ENCODE data around the gene MTO1. TPM values are rescaled to one million over a fixed set of nuclear protein-coding genes. Genes with fewer than 3 reads are reported as not detected.

Gene MTO1
- total and polyA plus RNA-seq, 12 donors: 14.0 to 29.9 (median 22.9) TPM

- peak in 1 of 7 donors; percentile 34 for DNase-seq
- H3K27ac ChIP-seq: no peak overlapping the region
- H3K36me3 ChIP-seq (replicated peaks in 1 of 2): no peaks in the 10 kb centered on the region
- intact Hi-C loops (cut with DNase I): loop anchor here (5.0 to 10.0 kb wide), 2 partner anchors 43 to 56 kb away; no protein-coding TSS in a partner anchor
- no peaks in the 10 kb centered on the region for H3K27me3 ChIP-seq
- H3K9me3 ChIP-seq (replicated peaks in 1 of 3): no peaks in the 10 kb centered on the region
- TF ChIP-seq POLR2A (IDR thresholded peaks at IDR 0.05) (no peak), CTCF (IDR thresholded peaks at IDR 0.05) (no peak)
- H3K4me1 ChIP-seq (replicated peaks in 1 of 2): no peaks in the 10 kb centered on the region
- no peak overlapping the region for H3K4me3 ChIP-seq
- 66 to 74% (median 68%) methylated on average over 7 of the region's 7 CpGs for WGBS, 4 donors
These were observed 67.4 kb downstream of the MTO1 start for GRCh38 chr6:73528897-73529296.

GRCh38 chr6:73532293-73532692 lies 70.8 kb downstream of the MTO1 start:
- no peak for TF ChIP-seq POLR2A (IDR thresholded peaks at IDR 0.05)
- no peak for TF ChIP-seq CTCF (IDR thresholded peaks at IDR 0.05)
- Histone ChIP-seq H3K36me3 (replicated peaks in 1 of 2) (no peaks in the 10 kb centered on the region), H3K4me3 (no peak overlapping the region), H3K4me1 (replicated peaks in 1 of 2) (no peaks in the 10 kb centered on the region), H3K27ac (no peak overlapping the region), H3K27me3 (no peaks in the 10 kb centered on the region), H3K9me3 (replicated peaks in 1 of 3) (no peaks in the 10 kb centered on the region)
- intact Hi-C loops (cut with DNase I): no loop called here
- WGBS, 4 donors: 86 to 91% (median 89%) methylated on average over 3 of the region's 3 CpGs
- no peak for DNase-seq

- intact Hi-C loops (cut with DNase I): no loop called here
These were observed 73.1 kb downstream of the MTO1 start for GRCh38 chr6:73534628-73535027.

GRCh38 chr6:73537677-73538076 lies 76.1 kb downstream of the MTO1 start:
- Histone ChIP-seq H3K27ac (no peak overlapping the region), H3K9me3 (replicated peaks in 1 of 3) (no peaks in the 10 kb centered on the region), H3K4me3 (no peak overlapping the region), H3K27me3 (no peaks in the 10 kb centered on the region), H3K36me3 (replicated peaks in 1 of 2) (no peaks in the 10 kb centered on the region), H3K4me1 (replicated peaks in 1 of 2) (no peaks in the 10 kb centered on the region)
- TF ChIP-seq POLR2A (IDR thresholded peaks at IDR 0.05) (no peak), CTCF (IDR thresholded peaks at IDR 0.05) (no peak)
- DNase-seq: peak in 1 of 7 donors; percentile 36
- WGBS, 4 donors: 73 to 96% (median 80%) methylated on average over 3 of the region's 3 CpGs
- intact Hi-C loops (cut with DNase I): no loop called here

More at GRCh38 chr6:73534628-73535027, 73.1 kb downstream of the MTO1 start:
- Histone ChIP-seq H3K27me3 (no peaks in the 10 kb centered on the region), H3K36me3 (replicated peaks in 1 of 2) (no peaks in the 10 kb centered on the region), H3K4me3 (no peak overlapping the region), H3K9me3 (replicated peaks in 1 of 3) (no peaks in the 10 kb centered on the region), H3K27ac (no peak overlapping the region), H3K4me1 (replicated peaks in 1 of 2) (no peaks in the 10 kb centered on the region)
- no peak for DNase-seq
- no peak for TF ChIP-seq POLR2A (IDR thresholded peaks at IDR 0.05)
- no peak for TF ChIP-seq CTCF (IDR thresholded peaks at IDR 0.05)
- WGBS, 4 donors: 66 to 85% (median 81%) methylated on average over 2 of the region's 2 CpGs

All from adrenal gland (tissue), 12 donors.